Lung (tissue), 12 donors: ENCODE data around the gene ALDH1B1. TPM values are rescaled to one million over a fixed set of nuclear protein-coding genes. Genes with fewer than 3 reads are reported as not detected.

ENCODE experiments used
- ATAC-seq: fragments of 200-7000 bp; cut with Tn5 transposase; one replicate; pipeline ENCODE4 v1.9.1; 2020; ENCODE audit warnings: moderate number of reproducible peaks; ENCODE audit not compliant: insufficient read depth, low FRiP score
- DNase-seq, 3 donors: peaks; one replicate each; pipeline ENCODE4 v3.0.0-alpha.2; 2013 to 2017
- H3K27ac ChIP-seq, 2 donors: one replicate each; pipeline ENCODE4 v1.5.1; 2013; ENCODE audit warnings: mild to moderate bottlenecking in 2 of 2, moderate library complexity in 2 of 2, control low read depth in 1 of 2, inconsistent platforms in 1 of 2, low read depth in 1 of 2, low read length in 1 of 2
- H3K27me3 ChIP-seq, 3 donors: one replicate each; pipeline ENCODE4 v1.5.1; 2013; ENCODE audit warnings: low read length in 2 of 3; ENCODE audit not compliant: control insufficient read depth in 3 of 3, insufficient read depth in 3 of 3
- H3K36me3 ChIP-seq, 4 donors: one replicate each; pipeline ENCODE4 v1.5.1; 2013; ENCODE audit warnings: low read length in 4 of 4, mild to moderate bottlenecking in 1 of 4, moderate library complexity in 1 of 4; ENCODE audit not compliant: control insufficient read depth in 4 of 4, insufficient read depth in 4 of 4
- H3K4me1 ChIP-seq, 5 donors: one replicate each; pipeline ENCODE4 v1.5.1; 2013; ENCODE audit warnings: low read length in 5 of 5, mild to moderate bottlenecking in 2 of 5, moderate library complexity in 1 of 5; ENCODE audit not compliant: control insufficient read depth in 5 of 5, insufficient read depth in 5 of 5
- H3K4me3 ChIP-seq: one replicate; pipeline ENCODE4 v1.5.1; 2013; ENCODE audit warnings: mild to moderate bottlenecking, control low read depth, moderate library complexity
- H3K9ac ChIP-seq, 2 donors: one replicate each; pipeline ENCODE4 v1.5.1; 2013; ENCODE audit warnings: low read length in 2 of 2, control low read depth in 1 of 2; ENCODE audit not compliant: insufficient read depth in 1 of 2
- H3K9me3 ChIP-seq, 4 donors: one replicate each; pipeline ENCODE4 v1.5.1; 2013; ENCODE audit warnings: low read length in 3 of 4, mild to moderate bottlenecking in 1 of 4, moderate library complexity in 1 of 4; ENCODE audit not compliant: control insufficient read depth in 4 of 4, insufficient read depth in 3 of 4
- WGBS, 2 donors: extraction: QIAGEN DNeasy Blood & Tissue Kit; methylation state at CpG; one replicate each; pipeline ENCODE4 v1.1.7; 2013; 5-methylcytosine and 5-hydroxymethylcytosine counted together
- polyA plus RNA-seq, 2 donors: library from polyadenylated mRNA; stranded (reverse); fragments of 200-250 nt; gene quantifications; one replicate each; pipeline ENCODE4 v1.2.1, GENCODE V29; 2013
- total RNA-seq, 2 donors: library from RNA; depleted of rRNA in 1 of 2; stranded (reverse); fragments of >200 nt in 1 of 2; gene quantifications; one replicate each; pipeline ENCODE4 v1.2.1, GENCODE V29; 2014 to 2021
- TF ChIP-seq, protein P1 (sequence below): IDR thresholded peaks from 2 replicates; pipeline ENCODE4 v1.5.1; 2012; ENCODE audit warnings: mild to moderate bottlenecking; ENCODE audit errors: control extremely low read depth, extremely low read depth
- donor health status: control.
- donor health status: control.
- donor health status: Bipolar disorder and iron deficiency.
- donor health status: healthy.
- donor health status: DM: yes; HTN: yes; CAD: no.

ALDH1B1 gene
- total and polyA plus RNA-seq, 4 donors = 6.4 to 21.1 (median 12.0) TPM

DNA sequence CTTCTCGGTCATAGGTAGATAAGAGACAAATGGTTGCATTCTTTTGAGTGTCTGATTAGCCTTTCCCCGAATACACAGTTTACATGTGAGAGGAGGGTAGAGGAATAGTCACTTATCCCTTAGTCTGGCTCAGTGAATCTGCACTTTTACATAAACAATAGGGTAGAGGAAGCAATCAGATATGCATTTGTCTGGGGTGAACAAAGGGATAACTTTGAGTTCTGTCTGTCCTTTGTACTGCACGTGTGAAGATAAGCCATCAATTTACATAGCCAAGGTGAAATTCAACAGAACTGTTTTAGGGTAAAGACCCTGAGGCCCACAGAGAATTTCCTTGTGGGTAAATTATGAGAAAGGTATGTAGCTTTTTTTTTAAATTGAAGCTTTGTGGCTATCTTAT, 41.9 kb downstream of the ALDH1B1 start:
- Histone ChIP-seq H3K27me3 (no peaks in the 10 kb centered on the region), H3K4me1 (peaks cover 0 to 2% (median 0%) of the 10 kb centered on the region in 5 donors), H3K36me3 (no peaks in the 10 kb centered on the region), H3K9ac (no peak overlapping the region), H3K27ac (no peak overlapping the region), H3K4me3 (no peak overlapping the region), H3K9me3 (no peaks in the 10 kb centered on the region)
- ATAC-seq (no peak), DNase-seq (no peak)
- 59 to 64% methylated on average over 3 of the region's 3 CpGs for WGBS, 2 donors
- TF ChIP-seq, protein P1, sequence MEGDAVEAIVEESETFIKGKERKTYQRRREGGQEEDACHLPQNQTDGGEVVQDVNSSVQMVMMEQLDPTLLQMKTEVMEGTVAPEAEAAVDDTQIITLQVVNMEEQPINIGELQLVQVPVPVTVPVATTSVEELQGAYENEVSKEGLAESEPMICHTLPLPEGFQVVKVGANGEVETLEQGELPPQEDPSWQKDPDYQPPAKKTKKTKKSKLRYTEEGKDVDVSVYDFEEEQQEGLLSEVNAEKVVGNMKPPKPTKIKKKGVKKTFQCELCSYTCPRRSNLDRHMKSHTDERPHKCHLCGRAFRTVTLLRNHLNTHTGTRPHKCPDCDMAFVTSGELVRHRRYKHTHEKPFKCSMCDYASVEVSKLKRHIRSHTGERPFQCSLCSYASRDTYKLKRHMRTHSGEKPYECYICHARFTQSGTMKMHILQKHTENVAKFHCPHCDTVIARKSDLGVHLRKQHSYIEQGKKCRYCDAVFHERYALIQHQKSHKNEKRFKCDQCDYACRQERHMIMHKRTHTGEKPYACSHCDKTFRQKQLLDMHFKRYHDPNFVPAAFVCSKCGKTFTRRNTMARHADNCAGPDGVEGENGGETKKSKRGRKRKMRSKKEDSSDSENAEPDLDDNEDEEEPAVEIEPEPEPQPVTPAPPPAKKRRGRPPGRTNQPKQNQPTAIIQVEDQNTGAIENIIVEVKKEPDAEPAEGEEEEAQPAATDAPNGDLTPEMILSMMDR = no peak

DNA sequence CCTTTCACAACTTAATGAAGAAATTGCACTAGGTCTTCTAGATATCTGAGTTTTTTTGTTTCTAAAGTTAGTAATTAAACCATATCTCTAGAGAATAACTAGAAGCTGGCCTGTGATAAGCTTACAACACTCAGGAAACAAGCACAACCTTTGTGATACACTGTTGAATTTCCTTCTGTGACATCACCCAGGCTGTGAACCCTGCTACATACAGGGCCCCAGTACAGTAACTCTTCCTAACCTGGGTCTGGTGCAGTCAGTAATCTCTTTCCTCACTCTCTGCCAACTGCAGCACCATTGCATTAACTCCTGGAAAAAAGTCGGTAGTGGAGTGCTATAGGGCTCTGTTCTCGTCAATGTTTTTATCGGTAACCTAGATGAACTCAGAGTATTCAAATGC, 42.4 kb downstream of the ALDH1B1 start:
- H3K9me3 ChIP-seq = no peaks in the 10 kb centered on the region
- no peak overlapping the region for H3K4me3 ChIP-seq
- TF ChIP-seq, protein P1 = no peak
- H3K27ac ChIP-seq = no peak overlapping the region
- H3K36me3 ChIP-seq = no peaks in the 10 kb centered on the region
- no peak for DNase-seq
- no peak for ATAC-seq
- WGBS, 2 donors = 93% methylated on average over 3 of the region's 3 CpGs
- H3K27me3 ChIP-seq = no peaks in the 10 kb centered on the region
- peaks cover 0 to 2% (median 0%) of the 10 kb centered on the region in 5 donors for H3K4me1 ChIP-seq
- no peak overlapping the region for H3K9ac ChIP-seq

DNA sequence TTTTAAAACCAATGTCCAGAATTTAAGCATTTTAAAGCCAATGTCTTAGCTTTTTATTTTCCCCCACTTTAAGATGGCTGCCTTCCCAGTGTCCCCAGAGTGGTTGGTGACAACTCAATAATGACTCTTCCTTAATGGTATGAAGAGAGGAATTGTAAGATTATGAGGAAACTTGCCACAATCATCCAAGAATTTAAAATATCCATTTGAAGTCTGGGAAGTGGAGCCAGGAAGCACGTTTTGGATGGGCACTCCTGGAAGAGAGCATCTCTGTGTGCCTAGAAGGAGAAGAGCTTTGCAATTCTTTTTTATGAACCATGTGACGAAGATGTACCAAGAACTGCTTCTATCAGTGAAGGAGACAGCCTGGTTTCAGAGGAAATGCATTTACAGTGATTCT, 43.0 kb downstream of the ALDH1B1 start:
- H3K27ac ChIP-seq = no peak overlapping the region
- WGBS, 2 donors = 64 to 79% methylated on average over 2 of the region's 2 CpGs
- no peak for ATAC-seq

DNA sequence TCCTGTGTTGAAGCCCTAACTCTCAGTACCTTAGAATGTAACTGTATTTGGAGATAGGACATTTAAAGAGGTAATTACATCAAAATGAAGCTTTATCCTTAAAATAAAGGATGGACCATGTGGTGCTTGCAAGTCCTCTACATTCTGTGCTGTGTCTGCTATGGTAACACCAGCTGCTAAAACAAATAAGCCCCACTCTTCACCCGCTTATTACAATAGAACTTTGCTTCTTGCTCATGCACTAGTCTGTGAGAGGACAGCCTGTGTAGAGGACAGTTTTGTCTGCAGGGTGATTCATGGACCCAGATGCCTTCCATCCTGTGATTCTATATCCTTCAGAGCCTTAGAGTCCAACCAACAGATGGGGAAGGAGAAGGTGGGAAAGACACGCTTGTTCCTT, 44.2 kb downstream of the ALDH1B1 start:
- Histone ChIP-seq H3K4me3 (no peak overlapping the region), H3K9me3 (no peaks in the 10 kb centered on the region), H3K9ac (no peak overlapping the region), H3K36me3 (no peaks in the 10 kb centered on the region), H3K27ac (peak overlapping the region in 1 of 2 donors; percentile 65), H3K4me1 (peaks cover 0 to 2% (median 0%) of the 10 kb centered on the region in 5 donors), H3K27me3 (no peaks in the 10 kb centered on the region)
- no peak for ATAC-seq
- TF ChIP-seq, protein P1 = no peak
- 98 to 100% methylated on average over 2 of the region's 2 CpGs for WGBS, 2 donors
- DNase-seq = no peak

More for the DNA sequence above, 43.0 kb downstream of the ALDH1B1 start:
- H3K4me1 ChIP-seq = peaks cover 0 to 2% (median 0%) of the 10 kb centered on the region in 5 donors
- TF ChIP-seq, protein P1 = no peak
- H3K36me3 ChIP-seq = no peaks in the 10 kb centered on the region
- H3K4me3 ChIP-seq = no peak overlapping the region
- H3K9ac ChIP-seq = no peak overlapping the region
- no peaks in the 10 kb centered on the region for H3K27me3 ChIP-seq
- H3K9me3 ChIP-seq = no peaks in the 10 kb centered on the region
- DNase-seq = no peak
